ENCODE measurements around the gene TMEM45A.

The TMEM45A gene

DNA sequence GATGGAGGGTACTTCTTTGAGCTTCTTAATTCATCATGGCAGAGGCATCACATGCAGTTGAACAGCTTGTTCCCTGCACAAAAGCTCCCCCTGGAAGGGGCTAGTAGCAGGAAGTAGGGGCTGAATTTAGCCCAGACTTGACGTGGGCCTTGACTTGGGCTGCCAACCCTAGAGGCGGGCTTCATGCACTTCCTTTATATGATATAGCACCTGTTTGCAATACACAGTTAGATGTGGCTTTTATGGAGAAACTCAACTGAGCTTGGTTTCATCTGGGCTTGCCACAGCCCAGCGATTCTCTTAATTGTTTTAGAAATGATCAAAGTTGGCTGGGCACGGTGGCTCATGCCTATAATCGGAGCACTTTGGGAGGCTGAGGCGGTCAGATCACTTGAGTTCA, 83.3 kb downstream of the TMEM45A start:
- ATAC-seq: no peak
- TF ChIP-seq ISL1 (CRISPR knock-in tag; IDR thresholded peaks at IDR 0.05) (no peak), ZFP30 (CRISPR knock-in tag; IDR thresholded peaks at IDR 0.05) (no peak), RARB (CRISPR knock-in tag; IDR thresholded peaks at IDR 0.05) (no peak), OSR1 (CRISPR knock-in tag; IDR thresholded peaks at IDR 0.05) (no peak), ESRRG (CRISPR knock-in tag; IDR thresholded peaks at IDR 0.05) (no peak), BACH2 (CRISPR knock-in tag; IDR thresholded peaks at IDR 0.05; ENCODE audit: borderline replicate concordance) (no peak), GLIS3 (CRISPR knock-in tag; IDR thresholded peaks at IDR 0.05) (no peak), ZC3H10 (CRISPR knock-in tag; IDR thresholded peaks at IDR 0.05) (no peak), ZFP3 (CRISPR knock-in tag; IDR thresholded peaks at IDR 0.05) (no peak), TOX (CRISPR knock-in tag; IDR thresholded peaks at IDR 0.05; ENCODE audit: borderline replicate concordance) (no peak), PPARA (CRISPR knock-in tag; IDR thresholded peaks at IDR 0.05; ENCODE audit: borderline replicate concordance) (no peak), ARNTL (CRISPR knock-in tag; IDR thresholded peaks at IDR 0.05; ENCODE audit: borderline replicate concordance, low read depth) (no peak), ZNF70 (CRISPR knock-in tag; IDR thresholded peaks at IDR 0.05) (no peak), CSRNP3 (CRISPR knock-in tag; IDR thresholded peaks at IDR 0.05) (no peak), ZNF565 (CRISPR knock-in tag; conservative IDR thresholded peaks at IDR 0.05; ENCODE audit: low read depth) (no peak)
- TF ChIP-seq, protein P1, sequence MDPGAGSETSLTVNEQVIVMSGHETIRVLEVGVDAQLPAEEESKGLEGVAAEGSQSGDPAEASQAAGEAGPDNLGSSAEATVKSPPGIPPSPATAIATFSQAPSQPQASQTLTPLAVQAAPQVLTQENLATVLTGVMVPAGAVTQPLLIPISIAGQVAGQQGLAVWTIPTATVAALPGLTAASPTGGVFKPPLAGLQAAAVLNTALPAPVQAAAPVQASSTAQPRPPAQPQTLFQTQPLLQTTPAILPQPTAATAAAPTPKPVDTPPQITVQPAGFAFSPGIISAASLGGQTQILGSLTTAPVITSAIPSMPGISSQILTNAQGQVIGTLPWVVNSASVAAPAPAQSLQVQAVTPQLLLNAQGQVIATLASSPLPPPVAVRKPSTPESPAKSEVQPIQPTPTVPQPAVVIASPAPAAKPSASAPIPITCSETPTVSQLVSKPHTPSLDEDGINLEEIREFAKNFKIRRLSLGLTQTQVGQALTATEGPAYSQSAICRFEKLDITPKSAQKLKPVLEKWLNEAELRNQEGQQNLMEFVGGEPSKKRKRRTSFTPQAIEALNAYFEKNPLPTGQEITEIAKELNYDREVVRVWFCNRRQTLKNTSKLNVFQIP (CRISPR knock-in tag; IDR thresholded peaks at IDR 0.05; ENCODE audit: borderline replicate concordance, low read depth): no peak

DNA sequence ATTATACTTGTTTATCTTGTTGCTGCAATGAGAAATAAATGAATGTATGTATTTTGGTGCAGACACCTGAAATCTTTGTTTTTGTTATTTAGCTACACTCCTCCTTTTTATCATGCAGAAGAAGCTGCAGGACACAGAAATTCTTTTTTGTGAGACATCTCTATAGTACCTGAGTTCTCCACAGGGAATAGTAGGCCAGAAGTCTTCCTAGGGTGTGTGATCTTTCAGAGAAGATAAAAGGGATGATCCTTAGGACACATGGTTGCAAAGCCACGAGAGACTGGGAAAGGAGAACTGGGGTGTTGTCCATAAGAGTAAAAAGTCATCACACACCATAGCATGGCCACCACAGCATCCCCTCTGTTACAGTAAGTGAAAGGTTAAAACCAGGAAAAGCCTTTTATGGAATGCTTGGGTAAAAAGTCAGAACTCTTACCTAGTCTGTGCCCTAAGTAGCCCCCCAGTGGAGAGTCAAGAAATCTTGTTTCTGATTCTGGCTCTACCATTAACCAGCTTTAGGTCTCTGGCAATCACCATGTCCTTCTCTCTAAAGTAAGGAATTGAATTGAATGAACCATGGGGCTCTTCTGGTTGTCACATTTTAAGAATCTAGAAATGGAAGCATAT, 85.1 kb downstream of the TMEM45A start:
- no peak for ATAC-seq
- no peak for TF ChIP-seq OSR1 (CRISPR knock-in tag; IDR thresholded peaks at IDR 0.05)
- TF ChIP-seq ZNF565 (CRISPR knock-in tag; conservative IDR thresholded peaks at IDR 0.05; ENCODE audit: low read depth): no peak
- no peak for TF ChIP-seq SNAI2 (CRISPR knock-in tag; IDR thresholded peaks at IDR 0.05)
- no peak for TF ChIP-seq PATZ1 (CRISPR knock-in tag; IDR thresholded peaks at IDR 0.05; ENCODE audit: borderline replicate concordance)
- no peak for TF ChIP-seq BACH2 (CRISPR knock-in tag; IDR thresholded peaks at IDR 0.05; ENCODE audit: borderline replicate concordance)
- TF ChIP-seq, protein P2, sequence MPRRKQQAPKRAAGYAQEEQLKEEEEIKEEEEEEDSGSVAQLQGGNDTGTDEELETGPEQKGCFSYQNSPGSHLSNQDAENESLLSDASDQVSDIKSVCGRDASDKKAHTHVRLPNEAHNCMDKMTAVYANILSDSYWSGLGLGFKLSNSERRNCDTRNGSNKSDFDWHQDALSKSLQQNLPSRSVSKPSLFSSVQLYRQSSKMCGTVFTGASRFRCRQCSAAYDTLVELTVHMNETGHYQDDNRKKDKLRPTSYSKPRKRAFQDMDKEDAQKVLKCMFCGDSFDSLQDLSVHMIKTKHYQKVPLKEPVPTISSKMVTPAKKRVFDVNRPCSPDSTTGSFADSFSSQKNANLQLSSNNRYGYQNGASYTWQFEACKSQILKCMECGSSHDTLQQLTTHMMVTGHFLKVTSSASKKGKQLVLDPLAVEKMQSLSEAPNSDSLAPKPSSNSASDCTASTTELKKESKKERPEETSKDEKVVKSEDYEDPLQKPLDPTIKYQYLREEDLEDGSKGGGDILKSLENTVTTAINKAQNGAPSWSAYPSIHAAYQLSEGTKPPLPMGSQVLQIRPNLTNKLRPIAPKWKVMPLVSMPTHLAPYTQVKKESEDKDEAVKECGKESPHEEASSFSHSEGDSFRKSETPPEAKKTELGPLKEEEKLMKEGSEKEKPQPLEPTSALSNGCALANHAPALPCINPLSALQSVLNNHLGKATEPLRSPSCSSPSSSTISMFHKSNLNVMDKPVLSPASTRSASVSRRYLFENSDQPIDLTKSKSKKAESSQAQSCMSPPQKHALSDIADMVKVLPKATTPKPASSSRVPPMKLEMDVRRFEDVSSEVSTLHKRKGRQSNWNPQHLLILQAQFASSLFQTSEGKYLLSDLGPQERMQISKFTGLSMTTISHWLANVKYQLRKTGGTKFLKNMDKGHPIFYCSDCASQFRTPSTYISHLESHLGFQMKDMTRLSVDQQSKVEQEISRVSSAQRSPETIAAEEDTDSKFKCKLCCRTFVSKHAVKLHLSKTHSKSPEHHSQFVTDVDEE (CRISPR knock-in tag; IDR thresholded peaks at IDR 0.05): no peak
- TF ChIP-seq TCF4 (CRISPR knock-in tag; IDR thresholded peaks at IDR 0.05; ENCODE audit: borderline replicate concordance): no peak
- no peak for TF ChIP-seq ZFP3 (CRISPR knock-in tag; IDR thresholded peaks at IDR 0.05)
- TF ChIP-seq ARNTL (CRISPR knock-in tag; IDR thresholded peaks at IDR 0.05; ENCODE audit: borderline replicate concordance, low read depth): no peak
- TF ChIP-seq ZC3H10 (CRISPR knock-in tag; IDR thresholded peaks at IDR 0.05): no peak
- no peak for TF ChIP-seq CSDC2 (CRISPR knock-in tag; IDR thresholded peaks at IDR 0.05)
- TF ChIP-seq CSRNP3 (CRISPR knock-in tag; IDR thresholded peaks at IDR 0.05): no peak
- TF ChIP-seq ZNF8 (CRISPR knock-in tag; IDR thresholded peaks at IDR 0.05): no peak
- no peak for TF ChIP-seq ESRRG (CRISPR knock-in tag; IDR thresholded peaks at IDR 0.05)

Measured in SK-N-SH treated with all-trans-retinoic acid at 6 μM for 48 hours (cell line).